Measurements from ENCODE around the gene MT2A. TPM values are rescaled to one million over a fixed set of nuclear protein-coding genes. Genes with fewer than 3 reads are reported as not detected.

The MT2A gene
- polyA plus RNA-seq, 3 donors = 19.4 to 22.9 (median 20.3) TPM

DNA sequence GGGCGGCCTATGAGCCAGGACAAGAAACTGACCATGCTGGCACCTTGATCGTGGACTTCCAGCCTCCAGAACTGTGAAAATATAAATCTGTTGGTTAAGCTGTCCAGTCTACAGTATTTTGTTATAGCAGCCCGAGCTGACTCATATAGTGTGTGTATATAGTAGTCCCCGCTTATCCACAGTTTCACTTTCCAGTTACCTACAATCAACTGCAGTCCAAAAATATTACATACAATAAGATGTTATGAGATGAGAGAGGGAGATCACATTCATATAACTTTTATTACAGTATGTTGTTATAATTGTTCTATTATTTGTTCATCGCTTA is 14.1 kb upstream of the MT2A start:
- no peak for DNase-seq (ENCODE audit: low read depth in 3 of 3, low spot score in 2 of 3)

DNA sequence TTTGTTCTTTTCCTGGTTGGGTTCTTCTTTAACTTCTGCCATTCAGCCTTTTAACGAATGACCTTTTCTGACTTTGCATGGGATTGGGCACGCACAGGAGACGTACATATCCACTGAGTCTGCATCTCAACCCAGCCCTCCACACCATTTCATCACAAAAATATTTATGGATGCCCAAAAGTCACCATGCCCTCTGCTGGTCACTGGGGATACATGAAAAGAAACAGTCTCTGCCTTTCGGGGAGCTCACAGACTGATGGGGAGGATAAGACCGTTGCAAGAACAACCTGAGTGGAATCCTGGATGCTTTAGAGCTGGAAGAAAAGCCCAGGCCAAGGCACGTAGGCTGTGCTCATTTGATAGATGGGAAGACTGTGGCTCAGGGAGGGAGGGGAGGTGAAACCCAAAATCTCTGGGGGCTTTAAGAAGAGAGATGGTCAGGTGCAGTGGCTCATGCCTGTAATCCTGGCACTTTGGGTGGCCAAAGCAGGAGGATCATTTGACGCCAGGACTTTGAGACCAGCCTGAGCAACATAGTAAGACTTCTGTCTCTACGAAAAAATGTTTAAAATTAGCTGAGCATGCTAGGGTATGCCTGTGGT is 7.9 kb upstream of the MT2A start:
- DNase-seq (ENCODE audit: low read depth in 3 of 3, low spot score in 2 of 3) = no peak

DNA sequence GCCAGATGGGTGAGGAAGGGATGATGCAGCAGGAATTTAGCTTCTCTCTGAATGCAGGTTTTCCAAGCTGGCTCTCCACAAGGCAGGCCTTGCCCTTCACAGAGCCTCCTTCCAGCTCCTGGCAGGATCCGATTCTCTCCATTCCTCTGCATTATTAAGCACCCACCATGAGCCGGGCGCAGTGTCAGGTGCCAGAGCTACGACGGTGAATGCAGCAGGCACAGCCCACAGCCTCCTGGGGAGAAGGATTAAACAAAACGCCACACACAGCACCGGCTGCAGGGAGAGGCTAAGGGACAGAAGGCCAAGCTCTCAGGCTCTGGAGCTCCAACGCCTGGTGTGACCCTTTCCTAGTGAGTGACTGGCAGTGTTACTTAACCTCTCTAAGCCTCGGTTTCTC is 7.1 kb upstream of the MT2A start:
- DNase-seq (ENCODE audit: low read depth in 3 of 3, low spot score in 2 of 3) = no peak

DNA sequence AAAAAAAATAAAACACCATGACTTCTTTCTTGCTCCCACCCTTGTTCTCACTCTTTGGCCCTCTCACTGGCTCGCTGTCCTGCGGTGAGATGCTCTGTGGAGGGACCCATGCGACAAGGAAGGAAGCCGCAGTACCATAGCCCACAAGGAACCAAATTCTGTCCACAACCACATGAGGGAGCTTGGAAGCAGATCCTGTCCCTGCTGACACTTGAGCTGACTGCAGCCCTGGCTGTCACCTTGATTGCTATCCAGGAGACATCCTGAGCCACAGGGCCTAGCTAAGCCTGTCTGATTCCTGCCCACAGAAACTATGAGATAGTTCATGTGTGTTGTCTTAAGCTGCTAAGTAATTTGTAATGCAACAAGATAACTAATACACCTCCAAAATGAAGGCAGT is 4.8 kb upstream of the MT2A start:
- no peak for DNase-seq (ENCODE audit: low read depth in 3 of 3, low spot score in 2 of 3)

DNA sequence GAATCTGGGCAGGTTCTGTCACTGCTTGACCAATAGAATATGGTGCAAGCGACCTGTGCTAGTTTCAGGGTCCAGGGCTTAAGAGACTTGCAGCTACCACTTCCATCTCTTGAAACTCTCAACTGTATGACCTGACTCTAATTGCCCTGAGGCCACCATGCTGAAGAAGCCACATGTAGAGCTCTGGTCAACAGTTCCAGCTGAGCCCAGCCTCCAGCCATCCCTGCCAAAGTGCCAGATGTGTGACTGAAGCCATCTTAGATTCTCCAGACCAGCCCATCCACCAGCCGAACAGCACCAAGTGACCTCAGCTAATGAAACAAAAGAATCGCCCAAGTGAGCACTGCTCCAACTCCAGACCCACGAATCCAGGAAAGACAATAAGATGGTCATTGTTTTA is 3.4 kb upstream of the MT2A start:
- no peak for DNase-seq (ENCODE audit: low read depth in 3 of 3, low spot score in 2 of 3)

DNA sequence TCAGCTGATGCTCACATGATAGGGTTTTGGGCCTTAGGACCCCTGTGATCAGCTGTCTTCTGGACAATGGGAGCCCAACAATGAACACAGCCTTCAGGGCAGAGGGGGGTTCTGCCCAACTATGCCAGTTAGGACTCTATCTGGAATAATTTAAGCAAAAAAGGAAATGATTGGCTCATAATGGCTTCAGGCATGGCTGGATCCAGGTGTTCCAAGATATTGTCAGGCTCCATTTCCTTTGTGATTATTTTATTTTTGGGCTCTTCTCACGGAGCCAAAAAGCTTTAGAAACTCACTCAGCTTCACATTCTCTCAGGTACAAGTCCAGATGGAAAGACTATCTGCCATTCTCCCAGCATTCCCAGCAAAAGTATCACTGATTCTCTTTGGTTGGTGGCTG is 2.9 kb upstream of the MT2A start:
- DNase-seq (ENCODE audit: low read depth in 3 of 3, low spot score in 2 of 3) = no peak

DNA sequence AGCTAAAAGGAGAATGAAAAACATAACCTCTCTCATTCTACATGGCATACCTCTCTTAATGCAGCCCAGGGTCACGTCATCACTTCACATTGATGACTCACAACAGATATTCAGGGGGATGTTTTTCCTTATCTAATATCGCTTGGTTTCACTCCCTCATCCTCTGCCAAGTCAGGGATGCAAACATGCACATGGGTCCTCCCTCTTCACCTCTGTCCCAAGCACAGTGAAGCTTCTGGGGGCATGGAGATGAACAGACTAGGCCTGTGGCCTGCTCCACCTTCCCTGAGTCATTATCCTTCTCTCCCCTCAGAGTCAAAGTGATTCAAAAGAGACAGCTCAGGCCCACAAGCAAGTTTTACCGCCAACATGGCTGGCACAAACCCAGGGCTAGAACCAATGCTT is 2.3 kb upstream of the MT2A start:
- DNase-seq (ENCODE audit: low read depth in 3 of 3, low spot score in 2 of 3) = no peak

DNA sequence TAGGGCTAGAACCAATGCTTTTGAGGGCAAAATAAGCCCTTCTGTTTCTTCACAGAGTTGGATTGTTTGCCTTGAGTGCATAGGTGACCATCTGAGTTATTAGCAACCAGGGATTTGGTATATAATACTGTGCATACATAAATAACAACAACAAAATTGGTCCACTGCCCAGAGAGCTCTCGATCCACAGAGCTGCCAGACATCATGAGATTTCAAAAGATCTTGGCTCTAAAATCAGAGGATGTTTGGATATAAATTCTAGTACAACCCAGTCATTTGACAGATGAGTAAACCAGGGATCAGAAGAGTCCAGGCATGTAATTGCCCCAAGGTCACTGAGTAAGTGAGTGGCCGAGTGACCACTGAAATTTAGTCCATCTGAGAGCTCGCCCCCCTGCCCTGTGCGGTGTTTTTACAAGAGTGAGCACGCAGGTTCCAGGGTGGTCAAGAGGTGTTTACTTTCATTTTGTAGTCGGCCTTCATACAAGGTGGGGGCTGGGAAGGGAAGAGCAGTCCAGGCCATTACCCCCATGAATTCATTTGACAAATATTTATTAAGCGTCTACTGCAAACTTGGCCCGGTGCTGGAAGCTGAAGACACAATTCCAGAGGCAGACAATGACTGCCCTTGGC is 1.8 kb upstream of the MT2A start:
- DNase-seq (ENCODE audit: low read depth in 3 of 3, low spot score in 2 of 3) = no peak

DNA sequence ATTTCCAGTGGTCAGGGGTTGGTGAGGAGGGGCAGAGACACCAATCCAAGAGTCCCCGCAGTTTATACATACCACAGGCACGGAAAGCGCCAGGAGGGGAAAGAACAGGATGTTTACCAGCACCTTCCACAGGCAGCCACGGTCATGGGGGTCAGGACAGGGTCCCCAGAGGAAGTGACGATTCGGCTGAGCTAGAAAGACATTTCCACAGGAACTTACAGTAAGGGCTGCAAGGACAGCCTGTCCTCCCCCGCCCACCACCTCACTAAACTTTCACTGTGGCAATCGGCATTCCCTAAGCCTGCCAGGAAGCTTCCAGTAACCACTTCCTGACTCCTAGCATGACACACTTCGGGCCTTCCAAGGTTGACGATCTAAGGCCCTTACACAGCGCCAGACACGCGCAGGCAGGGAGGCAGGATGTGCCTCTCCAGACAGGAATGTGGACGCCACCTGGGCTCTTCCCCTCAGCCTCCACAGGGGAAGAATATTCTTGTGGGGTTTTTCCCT is 1.2 kb upstream of the MT2A start:
- DNase-seq (ENCODE audit: low read depth in 3 of 3, low spot score in 2 of 3) = no peak

DNA sequence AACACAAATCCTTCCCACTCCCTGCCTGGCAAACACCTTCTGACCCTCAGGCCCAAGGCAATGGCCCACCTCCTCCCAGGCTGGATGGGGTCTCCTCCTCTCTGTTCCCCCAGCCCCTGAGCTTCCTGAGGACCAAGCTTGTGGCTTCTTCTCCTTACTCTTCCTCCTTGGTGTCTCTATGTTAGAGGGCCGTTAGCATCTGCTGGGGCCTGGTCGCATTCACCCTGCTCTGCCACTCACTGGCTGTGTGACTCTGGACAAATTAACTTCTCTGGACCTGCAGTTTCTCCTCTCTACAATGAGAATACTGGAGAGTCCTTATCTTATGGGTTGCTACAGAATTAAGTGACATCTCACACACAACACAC is 725 bp upstream of the MT2A start:
- no peak for DNase-seq (ENCODE audit: low read depth in 3 of 3, low spot score in 2 of 3)

DNA sequence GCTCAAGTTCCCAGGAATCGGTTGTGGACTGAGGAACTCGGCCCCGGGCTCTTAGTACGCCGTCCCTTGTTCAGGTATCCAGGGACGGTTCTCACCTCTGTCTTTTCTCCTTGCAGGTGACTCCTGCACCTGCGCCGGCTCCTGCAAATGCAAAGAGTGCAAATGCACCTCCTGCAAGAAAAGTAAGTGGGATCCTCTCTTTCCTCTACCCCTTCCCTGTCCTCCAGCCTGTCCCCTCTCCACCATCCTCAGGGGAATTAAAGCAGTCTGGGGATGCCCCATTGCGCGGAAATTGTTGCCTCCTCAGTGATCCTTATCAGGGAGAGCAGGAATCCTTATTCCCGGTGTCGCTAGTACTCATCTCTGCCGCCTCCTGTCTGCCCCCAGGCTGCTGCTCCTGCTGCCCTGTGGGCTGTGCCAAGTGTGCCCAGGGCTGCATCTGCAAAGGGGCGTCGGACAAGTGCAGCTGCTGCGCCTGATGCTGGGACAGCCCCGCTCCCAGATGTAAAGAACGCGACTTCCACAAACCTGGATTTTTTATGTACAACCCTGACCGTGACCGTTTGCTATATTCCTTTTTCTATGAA is 585 bp downstream of the MT2A start:
- no peak for DNase-seq (ENCODE audit: low read depth in 3 of 3, low spot score in 2 of 3)

DNA sequence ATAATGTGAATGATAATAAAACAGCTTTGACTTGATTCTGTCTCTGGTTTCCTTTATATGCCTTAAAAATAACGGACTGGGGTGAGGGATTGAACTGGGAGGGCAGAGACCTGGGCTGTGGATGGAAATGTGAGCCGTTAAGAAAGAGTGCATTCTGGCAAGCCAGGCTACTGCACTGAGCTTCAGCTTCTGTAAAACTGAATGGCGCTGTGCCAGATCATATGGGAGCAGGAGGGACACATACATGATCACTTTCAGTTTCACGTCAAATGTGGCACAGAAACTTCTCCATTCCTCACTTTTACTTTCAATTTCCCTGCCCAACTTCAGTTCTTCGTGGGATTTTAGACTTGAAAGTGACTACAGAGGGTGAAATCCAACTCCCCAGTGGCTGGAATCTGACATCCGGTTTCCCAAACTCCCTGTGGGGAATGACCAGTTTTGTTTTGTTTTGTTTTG is 1.1 kb downstream of the MT2A start:
- DNase-seq (ENCODE audit: low read depth in 3 of 3, low spot score in 2 of 3) = peak in 1 of 3 donors; percentile 59

DNA sequence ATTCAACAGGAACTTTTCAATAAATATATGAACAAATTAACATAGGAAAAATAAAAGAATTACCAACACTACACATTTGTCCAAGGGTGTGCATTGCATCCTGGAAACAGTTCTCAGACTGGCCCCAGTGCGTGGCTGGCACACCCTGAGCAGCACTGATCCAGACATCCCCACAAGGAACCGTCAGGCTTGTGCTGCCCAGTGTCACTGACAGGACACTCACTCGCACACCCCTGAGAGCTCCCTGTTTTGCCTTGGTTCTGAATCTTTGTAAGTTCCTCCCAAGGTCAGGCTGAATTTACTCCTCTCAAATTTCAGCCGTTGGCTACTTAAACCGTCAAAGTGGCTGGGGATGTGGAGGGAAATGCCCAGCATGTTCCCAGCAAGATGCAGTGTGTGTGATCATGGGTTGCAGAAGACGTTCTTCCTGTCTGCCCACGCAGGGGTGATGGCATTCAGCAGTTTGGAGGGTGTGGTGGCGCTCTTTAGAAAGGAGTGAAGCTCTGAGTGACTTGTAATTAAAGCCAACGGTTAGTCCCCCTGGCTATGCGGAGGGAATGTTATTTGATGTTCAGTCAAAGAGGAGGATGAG is 1.7 kb downstream of the MT2A start:
- DNase-seq (ENCODE audit: low read depth in 3 of 3, low spot score in 2 of 3) = no peak

DNA sequence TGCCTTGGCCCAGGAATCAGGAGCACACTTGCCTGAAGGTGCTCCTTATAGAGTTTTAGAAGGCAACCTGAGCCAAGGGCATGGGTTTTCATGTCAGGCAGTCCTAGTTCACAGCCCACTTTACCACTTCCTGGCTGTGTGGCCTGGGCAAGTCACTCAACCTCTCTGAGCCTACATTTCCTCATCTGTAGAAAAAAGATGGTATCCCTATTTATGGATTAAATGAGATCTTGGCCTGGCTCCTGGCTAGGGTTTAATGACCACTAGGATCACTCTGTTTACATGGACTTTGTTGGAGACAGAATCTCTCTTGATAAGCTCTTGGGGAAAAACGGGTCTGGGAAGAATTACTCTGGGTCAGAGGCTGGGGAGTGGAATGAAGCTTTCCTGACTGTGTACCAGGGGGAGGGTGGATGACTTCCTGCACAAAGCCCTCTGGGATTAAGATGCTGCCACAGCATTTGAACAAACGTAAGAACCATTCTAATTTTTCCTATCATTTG is 2.3 kb downstream of the MT2A start:
- DNase-seq (ENCODE audit: low read depth in 3 of 3, low spot score in 2 of 3) = no peak

DNA sequence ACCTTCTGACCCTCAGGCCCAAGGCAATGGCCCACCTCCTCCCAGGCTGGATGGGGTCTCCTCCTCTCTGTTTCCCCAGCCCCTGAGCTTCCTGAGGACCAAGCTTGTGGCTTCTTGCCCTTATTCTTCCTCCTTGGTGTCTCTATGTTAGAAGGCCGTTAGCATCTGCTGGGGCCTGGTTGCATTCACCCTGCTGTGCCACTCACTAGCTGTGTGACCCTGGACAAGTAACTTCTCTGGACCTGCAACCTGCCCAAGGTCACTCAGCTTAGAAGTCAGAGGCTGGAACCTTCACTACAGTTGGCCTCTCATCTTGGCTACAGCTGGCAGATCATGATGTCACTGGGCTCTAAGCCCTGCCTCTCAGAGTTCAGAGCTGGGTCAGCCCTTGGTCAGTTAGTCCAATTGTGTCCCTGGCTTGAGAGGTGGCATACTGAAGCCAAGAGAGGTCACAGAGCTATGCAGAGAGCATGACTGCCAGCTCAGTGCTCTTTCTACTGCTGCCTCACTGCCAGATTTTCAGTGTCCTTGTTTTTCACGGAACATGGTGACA is 3.0 kb downstream of the MT2A start:
- DNase-seq (ENCODE audit: low read depth in 3 of 3, low spot score in 2 of 3) = no peak

DNA sequence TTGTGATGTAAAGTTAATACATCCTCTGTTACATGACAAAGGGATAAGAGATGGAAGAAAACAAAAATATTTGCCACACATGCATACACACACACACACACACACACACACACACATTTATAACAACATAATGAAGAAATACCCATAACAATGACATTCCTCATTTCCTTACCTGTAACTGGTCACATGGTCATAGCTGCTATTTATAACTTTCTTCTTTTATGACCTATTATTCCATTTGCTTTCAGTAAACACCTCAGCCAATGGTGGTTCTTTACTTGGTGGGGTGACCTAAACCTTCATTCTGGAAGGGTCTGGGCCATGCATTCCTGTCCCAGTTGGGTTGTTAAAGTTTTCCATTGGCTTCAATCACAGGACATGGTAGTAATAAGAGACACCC is 5.3 kb downstream of the MT2A start:
- no peak for DNase-seq (ENCODE audit: low read depth in 3 of 3, low spot score in 2 of 3)

DNA sequence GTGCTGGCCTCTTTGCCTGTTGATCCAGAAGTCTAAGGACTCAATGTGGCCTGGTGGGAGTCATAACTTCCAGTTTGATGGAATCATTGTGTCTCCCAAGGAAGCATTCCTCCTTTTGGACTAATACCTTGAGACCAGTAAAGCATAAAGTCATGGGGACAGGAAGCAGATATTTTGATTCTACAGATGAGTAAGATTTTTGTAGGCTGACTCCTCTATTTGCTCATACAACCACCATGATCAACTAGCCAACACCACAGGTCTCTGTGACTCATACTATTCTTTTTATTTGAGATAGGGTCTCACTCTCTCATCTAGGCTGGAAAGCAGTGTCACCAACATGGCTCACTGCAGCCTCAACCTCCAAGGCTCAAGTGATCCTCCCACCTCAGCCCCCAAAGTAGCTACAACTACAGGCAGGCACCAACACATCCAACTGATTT is 6.2 kb downstream of the MT2A start:
- no peak for DNase-seq (ENCODE audit: low read depth in 3 of 3, low spot score in 2 of 3)

DNA sequence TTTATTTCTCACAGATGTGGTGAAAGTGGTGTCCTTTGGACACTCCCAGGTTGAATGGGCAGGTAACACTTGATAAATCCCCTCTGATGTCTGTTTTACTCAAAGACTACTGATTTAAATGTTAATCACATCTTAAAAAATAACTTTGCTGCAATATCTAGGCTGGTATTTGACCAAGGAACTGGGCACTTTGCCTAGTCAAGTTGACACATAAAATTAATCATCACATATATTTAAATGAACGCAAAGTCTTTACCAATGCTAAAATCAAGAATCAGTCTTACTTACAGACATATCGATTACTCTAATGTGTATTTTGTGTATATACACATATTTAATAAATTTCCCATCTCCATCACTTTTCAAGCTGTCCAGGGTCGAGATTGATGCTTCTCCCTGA is 7.0 kb downstream of the MT2A start:
- no peak for DNase-seq (ENCODE audit: low read depth in 3 of 3, low spot score in 2 of 3)

DNA sequence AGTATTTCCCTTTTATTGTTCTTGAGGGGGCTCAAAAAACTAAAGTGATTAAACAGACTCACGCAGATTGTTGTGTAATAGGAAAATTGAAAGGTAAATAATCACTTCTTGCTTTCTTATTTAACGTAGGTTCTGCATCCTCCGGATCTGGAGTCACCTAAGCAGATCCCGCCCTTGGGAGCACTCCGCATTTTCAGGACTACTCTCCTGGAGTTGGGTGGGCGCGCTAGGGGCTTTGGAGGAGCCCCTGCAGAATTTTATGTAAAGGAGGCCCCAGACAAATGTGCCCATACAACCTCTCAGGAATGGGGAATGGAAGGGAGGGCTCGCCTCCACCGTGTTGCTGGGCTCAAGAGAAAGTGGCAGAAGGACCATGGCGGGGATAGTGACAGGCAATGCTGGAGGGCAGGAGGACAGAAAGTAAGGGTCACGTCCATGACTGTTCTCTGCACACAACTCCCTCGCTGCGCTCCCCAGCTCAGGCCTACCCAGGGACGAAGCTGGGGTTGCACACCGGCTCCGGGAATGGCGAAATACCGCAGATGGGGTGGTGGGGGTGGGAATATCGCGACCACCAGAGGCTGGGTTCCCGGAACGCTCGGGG is 8.3 kb downstream of the MT2A start:
- no peak for DNase-seq (ENCODE audit: low read depth in 3 of 3, low spot score in 2 of 3)

DNA sequence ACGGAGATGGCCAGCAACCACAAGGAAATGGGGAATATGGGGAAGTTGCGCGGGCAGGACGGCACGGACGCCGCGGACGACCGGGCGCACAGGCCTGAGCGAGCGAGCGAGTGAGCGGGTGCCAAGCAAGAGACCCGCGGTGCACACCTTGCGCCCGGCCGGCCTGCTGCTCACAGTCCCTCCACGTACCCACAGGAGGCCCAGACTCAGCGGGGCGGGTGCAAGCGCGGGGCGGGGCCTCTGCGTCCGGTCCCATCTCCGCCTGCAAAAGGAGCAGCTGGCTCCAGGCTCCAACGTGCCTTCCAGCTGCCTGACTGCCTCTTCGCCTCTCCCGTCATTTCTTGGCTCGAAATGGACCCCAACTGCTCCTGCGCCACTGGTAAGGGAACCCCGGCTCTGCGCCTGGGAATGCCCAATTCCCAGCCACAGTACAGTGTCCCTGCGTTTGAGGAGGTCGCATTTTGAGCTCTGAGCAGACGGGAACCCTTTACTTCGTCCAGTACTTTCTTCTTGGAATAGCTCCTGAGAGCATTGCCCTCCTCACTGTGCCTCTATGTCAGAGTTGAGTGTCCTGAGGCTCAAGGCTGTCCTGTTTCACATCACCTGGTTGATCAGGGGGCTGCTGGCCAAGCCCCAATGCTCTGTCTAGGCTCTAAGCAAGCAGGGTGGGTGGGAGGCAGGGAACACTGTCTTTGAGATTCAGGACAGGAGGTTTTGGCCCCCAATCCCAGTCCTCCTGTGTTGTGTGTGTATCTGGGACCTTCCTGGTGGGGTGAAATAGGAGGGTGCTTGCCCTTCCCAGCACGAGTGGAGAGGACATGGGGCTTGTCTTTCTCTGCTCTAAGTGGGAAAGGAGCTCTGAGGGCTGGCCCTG is 9.1 kb downstream of the MT2A start:
- no peak for DNase-seq (ENCODE audit: low read depth in 3 of 3, low spot score in 2 of 3)

All from right renal cortex interstitium (tissue), 3 donors.